ENCODE measurements around the gene NYAP2.

The NYAP2 gene

DNA sequence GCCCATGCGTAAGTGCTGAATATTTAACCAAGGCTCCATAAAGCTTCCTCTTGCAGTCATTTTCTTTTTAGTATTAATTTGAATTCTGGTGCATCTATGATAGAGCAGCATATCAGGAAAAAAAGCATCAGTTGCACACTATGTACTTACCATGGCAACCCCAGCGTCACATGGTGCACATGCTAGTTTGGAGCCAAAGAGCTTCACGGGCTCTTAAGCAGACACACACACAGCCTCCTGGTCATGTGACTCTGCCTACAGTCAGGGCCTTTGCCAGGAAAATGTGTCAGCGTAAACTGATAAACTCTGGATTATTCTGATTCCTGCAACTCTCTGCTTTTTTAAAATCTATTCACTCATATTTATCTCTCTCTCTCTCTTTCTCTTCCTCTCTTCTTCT, 30.2 kb downstream of the NYAP2 start:
- peak; percentile 21 to 70 (median 57) for DNase-seq

DNA sequence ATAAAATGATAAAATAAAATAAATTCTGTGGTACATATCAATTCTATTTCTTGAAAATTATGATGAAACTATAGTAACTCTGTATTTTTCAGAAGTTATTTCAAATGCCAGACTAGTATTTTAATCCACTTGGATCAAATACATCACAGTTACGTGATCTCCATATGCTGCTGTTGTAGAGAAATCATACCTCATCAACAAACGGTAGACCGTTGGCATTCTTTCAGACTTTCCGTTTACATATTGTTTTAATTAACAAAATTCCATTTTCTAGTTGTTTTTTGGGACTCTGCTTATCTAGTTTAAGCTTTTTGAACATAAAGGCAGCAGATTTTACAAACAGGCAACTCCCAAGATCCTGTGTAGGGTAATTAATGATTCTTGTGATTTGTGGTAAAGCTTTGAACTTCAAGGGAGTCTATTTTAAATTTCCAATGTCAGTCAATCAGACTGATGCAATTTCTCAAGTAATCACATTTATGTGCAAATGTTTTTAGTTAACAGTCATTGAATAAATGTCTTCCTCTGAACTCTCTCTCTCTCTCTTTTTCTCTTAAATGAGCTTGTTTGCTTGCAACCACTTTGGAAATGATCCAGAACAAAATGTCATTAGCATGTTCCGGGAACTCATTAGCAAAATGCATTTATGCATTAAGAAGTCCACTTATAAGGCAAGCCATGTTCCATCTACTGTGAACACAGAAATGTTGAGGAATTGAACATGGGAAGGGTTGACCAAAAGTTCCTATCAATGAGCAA, 31.8 kb downstream of the NYAP2 start:
- DNase-seq: no peak

DNA sequence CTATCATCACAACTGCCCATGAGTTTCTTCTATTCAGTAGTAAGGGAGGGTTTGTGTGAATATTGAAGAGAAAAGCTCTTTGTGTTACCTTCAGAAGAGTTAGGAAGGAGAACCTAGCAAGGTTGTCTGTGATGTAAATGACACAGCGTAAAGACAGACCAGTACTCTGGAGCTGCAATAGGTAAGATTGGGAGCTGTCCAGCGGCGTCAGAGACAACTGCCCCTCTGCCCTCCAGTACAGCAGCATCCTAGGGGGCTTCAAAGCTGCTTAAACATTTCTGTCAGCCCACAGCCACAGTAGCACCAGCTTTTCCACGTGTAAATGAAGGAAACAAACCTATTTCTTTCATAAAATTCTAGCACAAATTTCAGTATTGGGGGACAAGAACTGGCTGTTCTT, 34.5 kb downstream of the NYAP2 start:
- DNase-seq: no peak

DNA sequence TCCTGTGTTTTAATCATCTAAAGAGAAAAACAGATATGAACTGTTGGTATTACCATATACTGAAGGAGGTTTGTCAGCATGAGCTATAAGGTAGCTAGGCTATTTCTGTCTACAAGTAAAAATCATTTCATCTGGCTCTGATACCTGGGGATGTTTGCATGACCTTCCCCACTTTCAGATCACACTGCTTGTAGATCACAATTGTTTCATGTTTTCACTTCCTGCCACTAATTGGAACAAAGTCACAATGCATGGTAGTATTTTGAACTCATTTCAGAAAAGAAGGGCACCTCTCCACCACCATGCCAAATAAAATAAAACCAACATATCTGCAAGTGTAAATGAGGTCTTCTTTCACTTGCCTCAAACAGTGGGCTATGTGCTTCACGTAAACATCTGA, 37.8 kb downstream of the NYAP2 start:
- no peak for DNase-seq

DNA sequence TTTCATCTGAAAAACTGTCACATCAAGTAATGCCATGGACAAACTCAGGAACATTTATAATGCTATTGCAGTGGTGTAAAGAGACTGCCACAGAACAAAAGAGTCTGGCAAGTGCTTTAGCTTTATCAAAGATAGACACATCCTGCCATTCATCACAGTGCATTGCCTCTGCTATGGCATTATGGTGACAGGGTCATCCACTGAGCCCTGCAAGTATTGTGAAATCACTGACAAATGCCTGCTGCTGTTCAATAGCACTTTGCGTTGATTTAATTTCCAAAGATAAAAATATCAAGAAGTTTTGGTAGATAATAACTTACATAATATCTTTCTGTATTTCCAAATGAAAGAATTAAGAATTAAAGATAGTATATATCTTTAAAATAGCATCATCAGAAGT, 38.7 kb downstream of the NYAP2 start:
- DNase-seq: no peak

DNA sequence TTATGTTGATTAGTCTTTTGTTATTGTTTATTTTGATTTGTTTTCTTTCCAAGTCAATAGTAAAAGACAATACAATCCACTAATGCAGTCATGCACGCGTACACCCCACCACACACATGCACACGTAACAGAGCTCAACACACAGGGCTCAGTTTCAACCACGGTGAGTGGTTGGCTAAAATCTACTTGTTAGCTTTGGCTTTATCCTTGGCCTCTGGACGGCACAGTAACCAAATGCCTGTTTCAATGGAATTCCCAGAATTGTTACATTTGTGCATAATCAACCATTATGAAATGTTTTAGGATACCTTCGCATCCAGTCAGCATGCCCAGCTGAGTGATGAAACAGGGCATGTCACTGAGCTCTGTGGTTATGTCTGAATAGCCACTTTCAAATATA, 53.2 kb downstream of the NYAP2 start:
- no peak for DNase-seq

DNA sequence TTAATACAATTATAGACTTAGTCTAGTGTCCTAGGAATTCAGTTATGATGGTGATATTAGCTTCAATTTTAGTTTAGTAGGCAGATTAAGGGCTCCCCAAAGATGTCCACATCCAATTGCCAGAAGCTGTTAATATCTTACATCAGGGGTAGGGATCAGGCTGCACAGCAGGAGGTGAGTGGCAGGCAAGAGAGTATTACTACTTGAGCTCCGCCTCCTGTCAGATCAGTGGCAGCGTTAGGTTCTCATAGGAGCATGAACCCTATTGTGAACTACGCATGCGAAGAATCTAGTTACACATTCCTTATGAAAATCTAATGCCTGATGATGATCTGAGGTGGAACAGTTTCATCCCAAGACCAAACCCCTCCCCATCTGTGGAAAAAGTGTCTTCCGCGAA, 54.9 kb downstream of the NYAP2 start:
- no peak for DNase-seq

DNA sequence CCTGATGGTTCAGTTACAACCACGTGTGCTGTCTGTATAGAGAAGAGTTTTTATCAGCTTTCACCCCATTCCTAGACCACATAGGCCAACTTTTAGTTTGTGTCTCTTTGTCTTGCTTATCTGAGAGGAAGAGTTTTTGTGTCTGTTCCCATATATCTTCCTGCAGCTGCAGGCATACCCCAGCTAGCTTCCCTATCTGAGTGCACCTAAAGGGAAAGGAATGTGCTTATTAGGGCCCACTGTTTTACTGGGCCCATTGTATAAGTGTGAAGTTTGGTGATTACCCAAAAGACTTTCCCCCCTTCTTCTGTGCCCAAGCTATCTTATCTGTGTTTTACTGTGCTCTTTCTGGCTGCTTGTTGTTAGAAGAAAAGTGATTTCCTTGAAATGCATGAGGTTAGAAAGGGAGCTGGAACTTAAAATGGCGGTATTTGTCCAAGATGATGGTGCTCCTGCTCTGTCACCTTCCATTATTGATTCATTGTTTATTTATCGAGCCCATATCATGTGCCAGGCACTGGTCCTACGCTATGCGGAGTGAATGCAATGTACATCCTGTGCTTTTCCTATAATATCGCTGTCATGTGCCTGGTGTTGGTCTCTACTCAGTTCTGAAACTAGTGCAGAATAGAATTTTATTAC, 57.2 kb downstream of the NYAP2 start:
- DNase-seq: no peak

DNA sequence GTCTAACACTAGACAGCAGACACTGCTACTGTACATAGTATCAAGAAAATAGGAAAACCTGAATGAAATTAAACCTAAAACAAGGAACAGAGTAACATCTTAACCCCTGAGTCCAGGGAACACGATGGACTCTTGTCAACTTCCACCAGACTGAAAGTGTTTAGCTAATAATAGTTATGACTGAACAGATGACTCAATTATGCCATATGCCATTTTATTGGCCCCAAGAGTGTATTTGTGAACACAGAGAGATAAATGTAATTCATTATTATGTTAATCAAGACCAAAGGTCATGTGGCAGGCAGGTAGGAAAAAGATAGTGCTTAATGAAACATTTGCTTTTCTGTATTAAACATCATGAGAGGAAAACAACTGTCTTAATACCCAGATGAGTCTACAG, 58.0 kb downstream of the NYAP2 start:
- DNase-seq: peak in 1 of 3 experiments; percentile 27

DNA sequence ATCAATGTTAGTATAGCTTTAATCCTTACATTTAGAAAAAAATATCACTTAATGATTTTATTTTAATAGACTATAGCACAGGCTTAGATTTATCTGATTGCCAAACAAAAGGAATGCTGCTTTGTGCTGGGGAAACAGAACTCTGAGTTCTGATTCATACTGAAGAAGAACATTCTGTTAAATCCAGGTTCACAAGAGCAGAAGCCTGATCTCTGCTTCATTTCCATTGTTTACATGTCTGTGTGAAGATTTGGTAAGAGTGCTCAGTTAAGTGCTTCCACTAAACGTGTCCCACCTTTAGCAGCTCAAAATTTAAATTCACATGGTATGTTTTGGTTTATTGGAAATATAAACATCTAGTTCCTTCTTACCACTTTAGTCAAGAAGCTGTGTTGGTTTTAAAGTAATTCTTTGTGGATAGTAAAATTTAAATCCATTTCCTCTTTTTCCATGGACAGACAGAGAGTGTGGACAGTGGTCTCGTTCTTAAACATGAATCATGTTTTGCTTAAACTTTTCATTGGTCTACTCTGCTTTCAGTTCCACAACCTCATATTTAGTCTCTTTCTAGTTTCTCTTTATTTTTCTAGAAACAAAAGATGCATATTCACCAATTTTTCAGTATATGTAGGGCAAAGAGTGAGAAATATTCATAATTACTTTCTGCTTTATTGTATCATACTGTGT, 59.1 kb downstream of the NYAP2 start:
- DNase-seq: peak in 1 of 3 experiments; percentile 9

DNA sequence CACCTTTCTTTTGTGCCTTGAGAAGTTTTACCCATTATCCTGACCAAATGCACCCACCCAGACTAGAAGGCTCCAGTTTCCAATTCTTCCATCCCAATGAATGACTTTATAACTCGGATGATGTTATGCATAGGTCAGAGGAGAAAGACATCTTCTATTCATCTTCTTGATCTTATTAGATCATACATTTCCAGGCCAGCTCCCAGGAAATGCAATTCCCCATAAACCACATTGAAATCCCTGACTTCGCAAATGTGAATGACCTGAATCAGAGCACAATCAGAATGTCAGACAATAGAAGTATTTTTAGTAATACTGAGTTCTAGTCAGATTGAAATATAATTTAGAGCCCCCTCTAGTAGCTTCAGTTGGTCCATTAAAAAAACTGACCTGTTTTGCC, 62.9 kb downstream of the NYAP2 start:
- DNase-seq: no peak

DNA sequence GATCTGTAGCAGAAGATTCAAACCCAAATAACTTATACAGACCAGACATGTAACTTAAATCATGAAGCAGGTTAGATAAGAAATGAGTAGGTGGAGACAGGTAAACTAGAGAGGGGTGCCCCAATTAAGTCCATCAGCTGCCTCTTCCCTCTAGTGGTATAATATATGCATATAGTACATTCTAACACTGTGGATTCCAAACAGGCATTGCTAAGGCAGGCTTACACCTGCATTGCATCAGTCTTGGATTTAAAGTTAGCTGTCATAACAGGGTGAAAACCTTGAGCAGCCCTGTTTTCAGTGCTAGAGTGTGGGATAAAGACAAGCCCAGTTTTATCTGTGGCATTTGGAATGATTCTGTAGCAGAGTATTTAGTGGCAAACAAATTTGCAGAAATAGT, 63.4 kb downstream of the NYAP2 start:
- peak in 1 of 3 experiments; percentile 25 for DNase-seq

DNA sequence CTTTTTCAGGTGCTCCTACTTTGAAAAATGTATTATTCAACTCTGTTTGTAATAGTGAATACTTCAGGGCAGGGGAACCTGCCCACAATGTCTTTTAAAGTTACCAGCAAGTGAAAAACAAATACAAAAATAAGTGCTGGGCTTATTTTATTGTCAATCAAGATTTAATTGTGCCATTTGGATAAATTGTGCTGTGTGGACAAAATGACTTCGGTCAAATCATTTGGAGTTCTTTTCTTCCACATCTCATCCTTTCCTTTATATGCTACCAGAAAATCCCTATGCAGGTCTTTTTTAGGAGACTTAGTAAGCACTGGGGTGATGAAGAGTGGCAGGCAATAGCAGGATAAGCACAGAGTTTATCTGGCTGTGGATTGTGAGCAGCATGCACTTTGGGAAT, 63.9 kb downstream of the NYAP2 start:
- DNase-seq: no peak

DNA sequence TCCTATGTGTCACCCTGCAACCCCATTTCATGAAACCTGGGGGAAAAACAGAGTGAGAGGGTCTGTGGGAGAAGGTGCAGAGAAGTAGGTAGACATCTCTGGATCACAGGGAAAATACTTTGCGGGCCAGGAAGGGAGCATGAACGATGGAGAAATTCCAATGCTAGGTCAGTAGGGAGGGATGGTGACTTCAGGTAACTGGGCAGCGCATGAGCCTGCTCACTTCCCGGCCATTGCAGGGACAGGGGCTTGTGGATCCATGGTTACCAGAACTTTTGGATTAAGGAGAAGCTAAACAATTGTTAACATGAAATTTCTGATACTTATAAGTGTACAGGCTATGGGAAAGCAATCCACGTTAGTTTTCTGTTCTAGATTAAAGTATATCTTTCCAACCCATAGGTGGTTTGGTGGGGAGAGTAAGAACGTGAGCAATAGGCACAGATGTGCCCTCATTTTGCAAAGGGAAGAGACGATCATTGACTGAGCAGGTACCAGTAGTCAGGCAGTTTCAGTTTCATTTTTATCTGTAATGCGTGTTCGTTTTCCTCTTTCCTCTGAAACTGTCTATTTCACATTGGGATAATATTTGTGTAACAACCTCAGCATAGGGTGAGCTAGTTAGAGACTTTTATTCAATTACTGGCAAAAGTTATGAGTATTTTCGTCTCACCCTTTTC, 65.0 kb downstream of the NYAP2 start:
- DNase-seq: no peak

DNA sequence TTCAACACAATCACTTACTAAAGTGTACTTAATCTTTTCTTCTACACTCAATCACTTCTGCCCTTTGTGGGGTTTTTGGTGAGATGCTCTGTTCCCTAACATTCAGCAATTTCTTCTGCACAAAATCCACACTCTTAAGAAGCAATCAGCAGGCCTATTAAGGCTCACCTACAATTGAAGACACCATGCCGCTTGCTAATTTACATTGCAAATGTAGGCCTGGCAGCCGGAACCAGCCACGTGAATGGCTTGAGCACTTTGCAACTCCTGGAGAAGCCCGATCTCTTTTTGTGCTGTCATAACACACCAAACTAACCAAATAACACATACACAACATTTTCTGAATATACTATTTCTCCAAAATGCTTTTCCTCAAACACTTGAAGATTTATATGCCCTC, 66.3 kb downstream of the NYAP2 start:
- peak in 1 of 3 experiments; percentile 26 for DNase-seq

DNA sequence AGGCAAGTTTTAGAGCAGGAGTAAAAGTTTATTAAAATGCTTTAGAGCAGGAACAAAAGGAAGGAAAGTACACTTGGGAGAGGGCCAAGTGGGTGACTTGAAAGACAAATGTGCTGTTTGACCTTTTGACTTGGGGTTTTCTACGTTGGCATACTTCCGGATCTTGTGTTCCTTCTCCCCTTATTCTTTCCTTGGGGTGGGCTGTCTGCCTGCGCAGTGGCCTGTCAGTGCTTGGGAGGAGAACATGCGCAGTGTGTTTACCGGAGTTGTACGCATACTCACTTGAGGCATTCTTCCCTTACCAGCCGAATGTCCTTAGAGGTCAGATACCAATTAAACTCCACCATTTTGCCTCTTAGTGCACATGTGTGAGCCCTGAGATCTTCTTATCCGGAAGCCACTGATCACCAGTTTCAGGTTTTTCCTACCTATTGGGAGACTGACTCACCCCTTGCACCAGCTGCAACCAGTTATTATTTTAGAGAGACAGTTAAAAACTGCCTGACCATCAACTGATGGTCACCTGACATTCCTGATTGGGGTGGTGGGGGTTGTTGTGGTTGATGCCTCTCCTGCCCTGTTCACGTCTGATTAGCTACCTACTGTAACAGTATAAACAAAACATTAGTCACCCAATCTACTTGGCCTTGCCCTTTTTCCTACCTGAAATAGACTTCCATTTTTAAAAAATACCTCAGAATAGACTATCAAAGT, 67.5 kb downstream of the NYAP2 start:
- peak in 1 of 3 experiments; percentile 20 for DNase-seq

DNA sequence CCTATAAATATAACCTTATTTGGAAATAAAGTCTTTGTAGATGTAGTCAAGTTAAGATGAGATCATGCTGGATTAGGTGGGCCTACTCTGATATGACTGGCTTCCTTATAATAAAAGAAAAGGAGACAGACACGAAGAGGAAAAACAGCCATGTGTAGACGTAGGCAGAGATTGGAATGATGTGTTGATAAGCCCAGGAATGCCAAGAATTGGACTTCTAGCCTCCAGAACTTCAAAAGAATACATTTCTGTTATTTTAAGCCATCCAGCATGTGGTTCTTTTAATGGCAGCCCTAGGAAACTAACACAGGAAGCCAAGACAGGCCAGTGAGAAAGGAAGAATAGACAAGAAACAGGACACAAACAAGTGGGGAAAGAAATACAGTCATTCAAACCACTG, 68.6 kb downstream of the NYAP2 start:
- no peak for DNase-seq

DNA sequence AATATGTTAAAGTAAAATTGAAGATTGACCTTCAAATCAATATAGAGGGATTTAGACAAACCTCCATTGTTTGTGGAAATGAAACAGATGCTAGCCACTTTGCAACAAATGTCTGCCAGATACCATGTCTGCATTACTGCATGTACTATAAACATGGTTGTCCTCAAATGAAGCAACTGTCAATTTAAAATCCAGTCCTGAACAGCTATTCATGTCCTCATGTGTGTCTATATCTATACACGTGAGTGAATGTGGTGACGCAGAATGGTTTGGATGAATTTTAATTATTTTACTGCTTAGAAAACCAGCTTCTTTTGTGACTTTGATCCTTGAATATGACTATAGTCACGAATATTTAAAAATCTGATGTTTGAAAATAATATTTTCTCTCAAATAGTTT, 71.5 kb downstream of the NYAP2 start:
- DNase-seq: no peak

DNA sequence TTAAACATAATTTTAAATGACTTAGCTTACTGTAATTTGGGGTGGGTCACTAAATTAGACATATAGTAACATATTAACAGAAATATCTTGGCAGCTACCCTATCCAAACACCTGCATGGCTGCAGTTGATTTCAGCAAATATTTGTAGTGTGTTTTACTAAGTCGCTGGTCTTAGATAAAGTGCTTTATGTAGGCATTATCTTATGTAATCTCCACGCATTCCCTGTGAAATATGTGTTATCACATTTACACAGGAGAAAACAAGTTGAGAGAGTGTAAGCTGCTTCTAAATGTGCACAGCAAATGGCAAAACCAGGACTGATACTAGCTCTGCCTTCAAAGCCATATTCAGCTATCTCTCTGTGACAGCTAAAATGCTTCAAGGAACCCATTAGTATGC, 72.0 kb downstream of the NYAP2 start:
- peak in 1 of 3 experiments; percentile 10 for DNase-seq

DNA sequence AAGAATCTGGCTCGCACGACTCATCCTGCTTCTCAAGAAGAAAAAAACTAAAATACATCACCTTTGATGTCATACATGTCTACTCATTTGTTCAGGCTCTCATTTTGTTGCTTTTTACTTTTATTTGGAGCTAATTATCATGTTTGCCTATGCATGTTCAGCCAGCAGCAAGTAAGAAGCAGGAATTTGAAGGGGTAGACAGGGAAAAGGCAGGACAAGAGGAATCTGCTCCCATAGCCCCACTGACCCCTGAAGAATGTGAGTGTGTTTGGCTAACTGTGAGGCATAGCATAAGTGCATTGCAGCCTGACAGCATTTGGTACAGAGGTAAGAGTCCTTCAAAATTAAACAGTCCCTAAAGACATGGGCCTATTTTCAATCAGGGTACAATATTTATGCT, 72.7 kb downstream of the NYAP2 start:
- no peak for DNase-seq

DNA sequence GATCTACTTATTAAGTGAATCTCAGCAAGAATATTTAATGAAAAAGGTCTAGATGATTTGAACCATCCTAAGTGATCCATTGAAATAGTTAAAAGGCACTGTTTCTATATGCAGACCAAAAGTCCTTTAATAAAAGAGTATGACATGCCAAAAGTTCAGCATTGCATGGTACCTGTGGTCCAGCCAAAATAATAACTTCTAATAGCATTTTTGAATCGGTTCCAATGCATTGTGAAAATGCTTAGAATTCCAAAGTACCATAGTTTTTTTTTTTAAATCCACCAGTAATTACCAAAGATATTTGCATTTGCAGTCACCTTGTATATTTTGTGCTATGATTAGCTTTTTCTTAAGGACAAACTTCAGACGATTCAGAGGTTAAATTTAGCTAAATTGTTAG, 79.9 kb downstream of the NYAP2 start:
- DNase-seq: no peak

DNA sequence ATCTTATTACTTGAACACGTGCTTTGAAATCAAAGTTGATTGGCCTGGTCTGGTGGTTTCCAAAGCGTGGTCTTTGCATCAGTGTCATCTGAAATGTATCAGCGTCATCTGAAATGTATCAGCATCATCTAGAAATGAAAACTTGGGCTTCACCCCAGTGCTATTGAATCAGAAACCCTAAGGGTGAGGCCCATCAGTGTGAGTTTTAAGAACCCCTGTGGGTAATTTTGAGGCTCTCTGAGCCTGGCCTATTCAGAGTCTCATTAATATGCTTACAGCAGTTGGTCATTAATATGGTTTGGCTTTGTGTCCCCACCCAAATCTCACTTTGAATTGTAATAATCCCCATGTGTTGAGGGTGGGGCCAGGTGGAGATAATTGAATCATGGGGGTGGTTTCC, 85.2 kb downstream of the NYAP2 start:
- DNase-seq: no peak

DNA sequence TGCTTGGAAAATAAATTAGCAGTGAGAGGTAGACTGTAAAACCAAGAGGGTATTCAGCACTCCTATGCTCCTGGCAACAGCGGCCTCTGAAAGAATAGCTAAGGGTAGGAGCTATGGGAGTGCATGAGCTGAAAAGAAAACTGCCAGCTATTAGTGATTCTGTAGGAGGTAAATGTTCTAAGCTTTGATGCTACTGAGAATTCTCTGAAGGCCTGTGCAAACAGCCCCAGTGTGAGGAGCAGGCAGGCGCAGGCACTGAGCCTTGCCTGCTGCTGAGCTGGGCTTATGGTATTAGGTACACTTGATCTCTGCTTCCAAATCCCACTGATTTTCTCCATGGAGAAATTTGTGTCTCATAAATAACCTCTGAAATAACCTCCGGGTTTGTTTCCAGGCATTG, 86.7 kb downstream of the NYAP2 start:
- DNase-seq: no peak
